ENCODE data around the gene EML1.

EML1 gene

DNA sequence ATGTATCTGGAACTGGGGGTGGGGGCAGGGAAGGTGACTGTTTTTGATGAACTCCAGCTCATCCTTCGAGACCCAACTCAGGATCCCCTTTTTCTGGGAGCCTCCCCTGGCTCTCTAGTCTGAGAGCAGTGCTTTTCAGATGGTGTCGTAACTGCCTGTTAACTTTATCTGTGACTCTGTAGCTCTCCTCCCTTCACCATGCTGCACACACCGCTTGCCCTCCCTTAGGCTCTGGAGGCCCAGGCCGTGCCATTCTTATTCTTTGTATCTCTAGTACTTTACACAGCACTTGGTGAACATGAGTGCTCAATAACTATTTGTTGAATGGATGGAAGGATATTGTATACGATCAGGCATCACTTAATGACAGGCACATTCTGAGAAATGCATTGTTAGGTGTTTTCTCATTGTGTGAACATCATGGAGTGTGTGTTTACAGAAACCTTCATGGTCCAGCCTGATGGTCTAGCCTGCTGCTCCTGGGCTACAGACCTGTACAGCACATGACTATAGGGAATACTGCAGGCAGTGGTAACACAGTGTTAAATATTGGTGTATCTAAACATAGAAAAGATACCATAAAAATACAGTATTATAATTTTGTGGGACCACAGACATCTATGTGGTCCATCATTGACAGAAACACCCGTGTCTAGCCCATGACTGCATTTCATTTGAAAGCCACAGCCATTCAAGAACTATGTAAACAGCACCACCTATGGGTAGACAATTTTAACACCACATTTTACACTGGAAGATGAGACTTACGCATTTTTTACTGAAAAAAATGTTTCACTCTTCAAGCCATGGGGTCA, 91.8 kb downstream of the EML1 start:
- no peak for DNase-seq
- H3K4me3 ChIP-seq, result no peak overlapping the region
- intact Hi-C loops (cut with DNase I; ENCODE audit: low total_unique reads), result loop anchor here (1.0 to 5.0 kb wide), 3 partner anchors 155 to 363 kb away; partner anchors contain the start of gene CYP46A1
- peak; percentile 76 to 79 for TF ChIP-seq CTCF (IDR thresholded peaks at IDR 0.05)
- no peaks in the 10 kb centered on the region for H3K27me3 ChIP-seq
- H3K4me1 ChIP-seq, result peaks cover 0 to 7% (median 4%) of the 10 kb centered on the region in 4 donors
- no peak overlapping the region for H3K27ac ChIP-seq
- no peaks in the 10 kb centered on the region for H3K9me3 ChIP-seq
- no peaks in the 10 kb centered on the region for H3K36me3 ChIP-seq

- H3K27ac ChIP-seq, result no peak overlapping the region
- H3K36me3 ChIP-seq, result no peaks in the 10 kb centered on the region
- H3K9me3 ChIP-seq, result no peaks in the 10 kb centered on the region
- H3K4me1 ChIP-seq, result peaks cover 0 to 2% (median under 1%) of the 10 kb centered on the region in 4 donors
- H3K4me3 ChIP-seq, result no peak overlapping the region
- no peak for TF ChIP-seq CTCF (IDR thresholded peaks at IDR 0.05)
- DNase-seq, result no peak
- intact Hi-C loops (cut with DNase I; ENCODE audit: low total_unique reads), result loop anchor here (1.0 to 5.0 kb wide), 3 partner anchors 155 to 363 kb away; partner anchors contain the start of gene CYP46A1
- no peaks in the 10 kb centered on the region for H3K27me3 ChIP-seq
Measured at GRCh38 chr14:99885649-99885958, 92.4 kb downstream of the EML1 start.

DNA sequence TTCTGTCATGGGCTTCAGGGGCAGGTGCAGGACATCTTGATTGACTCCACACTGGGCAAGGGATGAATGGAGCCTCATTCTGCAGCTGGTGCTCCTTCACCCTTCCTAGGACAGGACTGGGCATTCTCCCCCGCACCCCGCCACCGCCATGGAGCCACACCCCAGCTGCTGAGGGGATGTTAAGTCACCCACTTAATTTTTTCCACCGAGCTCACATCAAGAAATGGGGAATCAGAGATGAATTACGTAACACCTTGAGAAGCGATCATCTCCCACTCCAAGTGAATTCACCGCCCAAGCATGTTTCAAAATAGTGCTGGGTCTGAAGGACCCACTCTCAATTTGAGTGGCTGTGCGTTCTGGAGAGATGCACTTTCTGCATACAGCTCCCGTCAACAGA, 94.2 kb downstream of the EML1 start:
- DNase-seq, result no peak
- no peak overlapping the region for H3K4me3 ChIP-seq
- H3K27ac ChIP-seq, result no peak overlapping the region
- TF ChIP-seq CTCF (IDR thresholded peaks at IDR 0.05), result no peak
- no peaks in the 10 kb centered on the region for H3K27me3 ChIP-seq
- intact Hi-C loops (cut with DNase I; ENCODE audit: low total_unique reads), result loop anchor here (5.0 kb wide), 2 partner anchors 205 to 365 kb away; partner anchors contain the start of gene CYP46A1
- no peaks in the 10 kb centered on the region for H3K9me3 ChIP-seq
- peaks cover 0 to 4% (median 0%) of the 10 kb centered on the region in 3 donors for H3K36me3 ChIP-seq
- no peaks in the 10 kb centered on the region for H3K4me1 ChIP-seq

- DNase-seq, result no peak
- TF ChIP-seq CTCF (IDR thresholded peaks at IDR 0.05), result no peak
- intact Hi-C loops (cut with DNase I; ENCODE audit: low total_unique reads), result loop anchor here (5.0 kb wide), 2 partner anchors 206 to 366 kb away; partner anchors contain the start of gene CYP46A1
- H3K36me3 ChIP-seq, result peaks cover 0 to 4% (median 0%) of the 10 kb centered on the region in 3 donors
- H3K27me3 ChIP-seq, result no peaks in the 10 kb centered on the region
- H3K27ac ChIP-seq, result no peak overlapping the region
- no peaks in the 10 kb centered on the region for H3K4me1 ChIP-seq
- H3K4me3 ChIP-seq, result no peak overlapping the region
- H3K9me3 ChIP-seq, result no peaks in the 10 kb centered on the region
Measured at GRCh38 chr14:99888149-99888548, 94.9 kb downstream of the EML1 start.

- DNase-seq, result no peak
- Histone ChIP-seq H3K27me3 (no peaks in the 10 kb centered on the region), H3K36me3 (peaks cover 0 to 4% (median 0%) of the 10 kb centered on the region in 3 donors), H3K4me1 (no peaks in the 10 kb centered on the region), H3K9me3 (no peaks in the 10 kb centered on the region), H3K27ac (no peak overlapping the region), H3K4me3 (no peak overlapping the region)
- intact Hi-C loops (cut with DNase I; ENCODE audit: low total_unique reads), result loop anchor here (5.0 kb wide), 2 partner anchors 207 to 367 kb away; partner anchors contain the start of gene CYP46A1
- TF ChIP-seq CTCF (IDR thresholded peaks at IDR 0.05), result no peak
Measured at GRCh38 chr14:99889268-99889667, 96.1 kb downstream of the EML1 start.

Measured in tibial artery (tissue), 4 donors.